Mesodermal cell (in vitro differentiated cells): Measurements from ENCODE around the gene RFFL.

ENCODE experiments used
- H3K27ac ChIP-seq: 2 replicates; pipeline ENCODE4 v1.7.0; 2013; ENCODE audit warnings: mild to moderate bottlenecking, low read depth, low read length, moderate library complexity; ENCODE audit not compliant: severe bottlenecking
- H3K36me3 ChIP-seq: 2 replicates; pipeline ENCODE4 v1.7.1; 2013; ENCODE audit warnings: mild to moderate bottlenecking, low read length, moderate library complexity; ENCODE audit not compliant: control insufficient read depth, insufficient read depth
- H3K4me1 ChIP-seq: one replicate; pipeline ENCODE4 v1.7.1; 2013; ENCODE audit warnings: mild to moderate bottlenecking, low read length; ENCODE audit not compliant: insufficient read depth, control insufficient read depth, poor library complexity, severe bottlenecking
- H3K4me3 ChIP-seq: 2 replicates; pipeline ENCODE4 v1.7.0; 2013; ENCODE audit warnings: low read length, control low read depth, mild to moderate bottlenecking; ENCODE audit not compliant: insufficient read depth, poor library complexity, severe bottlenecking; ENCODE audit errors: extremely low read depth
- H3K9me3 ChIP-seq: 2 replicates; pipeline ENCODE4 v1.7.1; 2013; ENCODE audit warnings: mild to moderate bottlenecking, low read length, moderate library complexity; ENCODE audit not compliant: control insufficient read depth
- WGBS, 2 experiments: methylation state at CpG; one replicate each; pipeline ENCODE4 v1.1.5; 2013; ENCODE audit warnings: missing lambda C conversion rate in 2 of 2; ENCODE audit not compliant: insufficient coverage in 2 of 2; 5-methylcytosine and 5-hydroxymethylcytosine counted together

Gene RFFL

DNA sequence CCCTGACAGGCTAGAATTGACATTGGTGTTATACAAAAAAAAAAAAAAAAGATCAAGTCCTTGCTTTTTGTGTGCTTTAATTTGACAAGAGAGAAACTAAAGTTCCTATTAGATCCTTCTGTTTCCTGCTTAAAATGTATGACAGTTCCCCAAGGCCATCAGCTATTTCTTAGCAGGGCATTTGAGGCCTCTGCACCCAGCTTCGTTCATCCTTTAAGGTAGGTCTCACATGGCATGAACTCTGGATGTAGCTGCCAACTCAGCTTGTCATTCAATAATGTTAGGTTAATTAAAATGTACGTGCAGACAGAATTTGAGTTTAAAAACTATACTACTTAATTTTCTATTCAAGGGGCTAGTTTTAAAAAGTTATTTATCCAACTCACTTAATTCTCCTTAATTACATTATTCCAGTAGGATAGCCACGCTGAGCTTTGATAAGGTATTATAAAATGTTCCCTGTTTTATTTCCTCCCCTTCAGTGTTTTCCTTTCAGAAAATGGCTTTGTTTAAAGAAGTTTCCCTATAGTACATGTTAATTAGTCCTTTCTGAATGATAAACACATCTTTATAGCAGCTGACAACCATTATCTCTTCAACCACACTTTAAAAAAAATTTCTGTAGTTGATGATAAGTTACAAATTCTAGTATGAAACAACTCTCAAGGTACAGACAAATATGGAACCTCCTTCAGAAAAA lies 1.2 kb upstream of the RFFL start:
- H3K36me3 ChIP-seq = no peaks in the 10 kb centered on the region
- H3K27ac ChIP-seq = peak overlapping the region; percentile 94
- no peak overlapping the region for H3K4me3 ChIP-seq
- peaks cover 24% of the 10 kb centered on the region for H3K4me1 ChIP-seq
- no peaks in the 10 kb centered on the region for H3K9me3 ChIP-seq
- WGBS, 2 experiments = 60 to 83% methylated on average over 1 of the region's 3 CpGs

DNA sequence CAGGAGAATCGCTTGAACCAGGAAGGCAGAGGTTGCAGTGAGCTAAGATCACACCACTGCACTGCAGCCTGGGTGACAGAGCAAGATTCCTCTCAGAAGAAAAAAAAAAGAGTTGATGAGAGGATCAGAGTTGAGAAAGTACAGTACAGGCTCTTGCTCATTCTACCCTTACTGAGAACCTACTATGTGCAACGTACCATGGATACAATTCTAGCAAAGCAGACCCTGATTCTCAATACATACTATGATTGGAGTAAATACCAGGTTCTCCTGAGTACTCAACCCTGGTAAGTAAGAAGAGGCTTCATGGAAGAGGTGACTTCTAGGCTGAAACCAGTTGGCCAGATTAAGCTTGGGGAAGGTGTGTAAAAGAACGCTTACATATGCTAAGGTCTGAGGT lies 1.2 kb downstream of the RFFL start:
- WGBS, 2 experiments = 90 to 92% methylated on average over 2 to 3 of the region's 3 CpGs
- H3K36me3 ChIP-seq = peaks cover 4% of the 10 kb centered on the region
- no peaks in the 10 kb centered on the region for H3K9me3 ChIP-seq
- H3K27ac ChIP-seq = no peak overlapping the region
- H3K4me3 ChIP-seq = no peak overlapping the region
- peaks cover 18% of the 10 kb centered on the region for H3K4me1 ChIP-seq

DNA sequence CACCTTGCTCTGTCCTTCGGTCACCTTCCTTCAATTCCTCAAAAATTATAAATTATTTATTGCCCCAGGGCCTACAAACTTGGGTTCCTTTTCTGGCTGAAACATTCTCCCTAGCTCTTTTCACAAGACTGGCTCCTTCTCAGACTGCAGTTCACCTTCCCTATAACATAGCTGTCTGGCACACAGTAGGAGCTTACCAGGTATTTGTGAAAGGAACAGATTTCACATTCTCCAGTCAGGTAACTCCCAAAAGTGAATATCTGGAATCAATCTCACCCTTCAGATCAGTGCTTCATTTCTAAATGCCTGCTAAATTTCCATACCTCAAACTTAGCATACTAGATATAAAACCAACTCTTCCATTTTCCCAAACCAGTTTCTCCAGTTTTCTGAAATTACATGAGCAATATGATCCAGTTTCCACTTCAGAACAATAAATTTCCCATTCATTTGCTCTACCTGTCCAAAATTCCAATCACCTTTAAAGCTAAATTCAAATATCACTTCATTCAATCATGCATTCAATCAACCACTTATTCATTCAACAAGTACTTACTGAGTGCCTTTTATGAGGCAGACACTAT lies 6.1 kb downstream of the RFFL start:
- Histone ChIP-seq H3K9me3 (no peaks in the 10 kb centered on the region), H3K4me1 (peaks cover 5% of the 10 kb centered on the region), H3K36me3 (peaks cover 4% of the 10 kb centered on the region), H3K27ac (no peak overlapping the region), H3K4me3 (no peak overlapping the region)
- WGBS, 2 experiments = 86 to 100% methylated on average over 1 of the region's 1 CpG

DNA sequence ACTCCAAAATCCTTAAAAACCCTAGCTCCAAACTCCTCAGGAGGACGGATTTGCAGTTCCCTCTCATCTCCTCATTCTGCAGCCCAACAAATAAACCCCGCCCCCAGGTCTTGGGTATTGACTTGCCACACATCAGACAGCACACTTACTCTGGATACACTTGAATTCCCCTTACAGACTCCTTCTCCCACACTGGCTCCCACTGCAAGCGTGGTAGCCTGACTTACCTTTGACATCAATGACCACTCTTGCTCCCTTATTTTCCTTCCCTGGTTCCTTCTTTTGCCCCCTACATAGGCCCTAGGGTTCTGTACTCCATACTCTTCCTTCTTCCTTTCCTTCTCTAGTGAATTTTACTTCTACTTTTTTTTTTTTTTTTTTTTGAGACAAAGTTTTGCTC lies 7.5 kb downstream of the RFFL start:
- Histone ChIP-seq H3K4me1 (peaks cover 14% of the 10 kb centered on the region), H3K4me3 (no peak overlapping the region), H3K9me3 (no peaks in the 10 kb centered on the region), H3K27ac (no peak overlapping the region), H3K36me3 (peaks cover 4% of the 10 kb centered on the region)
- 73 to 90% methylated on average over 3 of the region's 3 CpGs for WGBS, 2 experiments

DNA sequence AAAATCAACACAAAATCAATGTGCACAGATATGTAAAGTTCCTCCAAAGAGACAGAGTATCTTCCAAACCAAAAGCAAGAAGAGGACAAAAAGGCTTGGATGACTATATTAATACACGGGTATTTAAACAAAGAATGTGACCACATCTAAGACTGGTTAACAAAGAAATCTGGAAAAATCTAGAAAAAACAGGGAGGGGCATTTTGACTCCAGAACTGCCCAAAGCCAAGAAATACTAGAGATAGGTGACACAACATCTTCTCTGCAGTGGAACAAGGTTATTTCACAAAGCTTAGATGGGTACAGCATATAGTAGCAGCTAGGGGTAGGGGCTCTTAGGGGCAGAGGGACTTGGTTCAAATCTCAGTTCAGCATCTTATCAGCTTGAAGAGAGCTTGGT lies 10.3 kb downstream of the RFFL start:
- Histone ChIP-seq H3K4me3 (no peak overlapping the region), H3K9me3 (no peaks in the 10 kb centered on the region), H3K36me3 (no peaks in the 10 kb centered on the region), H3K4me1 (peaks cover 19% of the 10 kb centered on the region), H3K27ac (no peak overlapping the region)
- WGBS, 2 experiments = no CpG with 5 or more reads among the region's 1 CpG

DNA sequence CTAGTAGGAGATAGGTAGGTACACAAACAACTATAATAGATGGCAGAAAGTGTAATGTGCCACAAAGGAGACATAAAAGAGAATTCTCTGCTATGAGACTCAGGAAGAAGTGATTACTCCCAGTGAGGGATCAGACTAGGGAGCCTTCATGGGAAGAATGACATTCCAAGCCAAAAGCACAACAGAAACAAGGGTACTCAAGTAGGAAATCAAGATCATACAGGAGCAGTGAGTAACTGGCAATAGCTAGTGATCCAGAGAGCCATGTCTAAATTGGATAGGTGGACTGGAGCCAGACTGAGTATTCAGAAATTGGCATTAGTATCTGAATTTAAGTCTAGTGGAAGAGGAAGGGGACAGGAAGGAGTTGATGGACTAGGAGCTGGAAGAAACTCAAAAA lies 10.7 kb downstream of the RFFL start:
- no peak overlapping the region for H3K4me3 ChIP-seq
- H3K9me3 ChIP-seq = no peaks in the 10 kb centered on the region
- peaks cover 19% of the 10 kb centered on the region for H3K4me1 ChIP-seq
- no peaks in the 10 kb centered on the region for H3K36me3 ChIP-seq
- H3K27ac ChIP-seq = no peak overlapping the region

DNA sequence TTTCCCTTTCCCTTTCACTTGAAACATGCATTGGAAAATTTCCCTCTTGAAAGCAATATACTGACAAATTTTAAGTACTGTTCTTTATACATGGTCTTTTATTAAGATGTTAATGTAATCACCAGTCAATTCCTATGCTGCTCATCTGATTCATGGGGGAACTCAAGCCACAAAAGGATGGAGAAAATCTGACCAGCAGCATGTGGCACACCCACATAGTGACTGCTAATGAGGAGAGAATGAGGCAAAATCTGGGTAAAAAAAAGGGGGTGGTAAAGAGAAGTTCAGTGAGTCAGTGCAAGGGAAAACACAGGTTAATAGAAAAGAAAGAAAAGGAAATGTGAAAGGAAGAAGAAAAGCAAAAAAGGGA lies 11.3 kb downstream of the RFFL start:
- Histone ChIP-seq H3K4me1 (peaks cover 23% of the 10 kb centered on the region), H3K4me3 (no peak overlapping the region), H3K27ac (no peak overlapping the region), H3K36me3 (no peaks in the 10 kb centered on the region), H3K9me3 (no peaks in the 10 kb centered on the region)

DNA sequence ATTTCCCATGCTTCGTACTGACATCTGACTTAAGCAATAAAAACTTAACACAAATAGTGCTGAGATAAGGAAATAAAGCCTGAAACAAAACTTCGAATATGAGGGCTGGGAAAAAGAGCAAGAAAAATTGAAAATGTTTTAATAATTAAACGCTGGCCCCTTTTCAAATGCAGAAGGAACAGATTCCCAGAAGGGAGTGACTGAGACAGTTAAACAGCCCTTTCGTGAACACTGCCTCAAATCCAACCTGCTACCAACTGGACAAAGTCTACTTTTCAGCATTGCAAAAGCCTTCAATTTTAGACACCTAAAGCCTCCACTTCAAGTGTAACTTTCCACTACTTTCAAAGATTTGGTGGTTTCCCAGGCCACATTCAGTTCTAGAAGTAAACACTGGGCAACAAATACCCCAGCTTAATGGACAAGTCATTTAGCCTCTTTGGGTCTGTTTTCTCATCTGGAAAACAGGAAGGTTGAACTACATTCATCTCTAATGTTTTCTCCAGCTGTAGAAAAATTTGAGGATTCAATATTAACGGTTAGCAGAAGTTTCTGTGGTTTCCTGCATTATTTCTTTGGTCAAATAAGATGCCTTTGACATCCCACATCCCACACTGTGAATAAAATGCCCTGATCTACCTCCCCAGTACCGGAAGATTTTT lies 11.8 kb downstream of the RFFL start:
- WGBS, 2 experiments = 86 to 91% methylated on average over 2 to 5 of the region's 6 CpGs
- Histone ChIP-seq H3K36me3 (no peaks in the 10 kb centered on the region), H3K9me3 (no peaks in the 10 kb centered on the region), H3K27ac (no peak overlapping the region), H3K4me3 (no peak overlapping the region), H3K4me1 (peaks cover 28% of the 10 kb centered on the region)

DNA sequence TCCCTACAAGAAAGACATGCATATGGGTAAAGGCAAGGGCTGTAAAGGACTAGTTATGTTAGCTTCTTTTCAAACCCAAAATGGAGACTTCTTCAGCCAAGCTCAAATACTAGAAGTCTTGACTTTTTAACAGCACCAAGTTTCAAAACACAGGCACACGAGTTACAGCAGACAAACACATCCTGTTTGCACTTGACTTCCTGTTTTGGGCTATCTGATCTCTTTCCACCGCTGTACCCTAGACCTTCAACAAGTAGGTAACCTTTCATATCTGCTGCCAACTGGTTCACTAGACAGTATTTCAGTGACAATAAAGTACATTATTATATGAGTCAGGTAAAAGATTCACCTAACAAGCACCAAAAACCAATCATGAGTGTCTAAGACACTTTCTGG lies 12.3 kb downstream of the RFFL start:
- H3K36me3 ChIP-seq = no peaks in the 10 kb centered on the region
- 45 to 75% methylated on average over 1 of the region's 2 CpGs for WGBS, 2 experiments
- no peak overlapping the region for H3K4me3 ChIP-seq
- no peak overlapping the region for H3K27ac ChIP-seq
- no peaks in the 10 kb centered on the region for H3K9me3 ChIP-seq
- H3K4me1 ChIP-seq = peaks cover 32% of the 10 kb centered on the region

DNA sequence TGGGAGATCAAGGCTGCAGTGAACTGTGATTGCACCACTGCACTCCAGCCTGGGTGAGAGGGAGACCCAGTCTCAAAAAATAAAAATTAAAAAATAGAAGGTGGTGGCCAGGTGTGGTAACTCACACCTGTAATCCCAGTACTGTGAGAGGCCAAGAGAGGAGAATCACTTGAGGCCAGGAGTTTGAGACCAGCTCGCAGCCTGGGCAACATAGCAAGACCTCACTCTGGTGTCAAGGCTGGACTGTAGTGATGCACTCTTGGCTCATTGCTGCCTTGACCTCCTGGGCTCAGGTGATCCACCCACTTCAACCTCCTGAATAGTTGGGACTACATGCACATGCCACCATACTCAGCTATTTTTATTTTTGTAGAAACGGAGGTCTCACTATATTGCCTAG lies 13.3 kb downstream of the RFFL start:
- H3K36me3 ChIP-seq = no peaks in the 10 kb centered on the region
- H3K4me3 ChIP-seq = no peak overlapping the region
- 100% methylated on average over 1 to 2 of the region's 2 CpGs for WGBS, 2 experiments
- H3K27ac ChIP-seq = no peak overlapping the region
- peaks cover 36% of the 10 kb centered on the region for H3K4me1 ChIP-seq
- no peaks in the 10 kb centered on the region for H3K9me3 ChIP-seq

DNA sequence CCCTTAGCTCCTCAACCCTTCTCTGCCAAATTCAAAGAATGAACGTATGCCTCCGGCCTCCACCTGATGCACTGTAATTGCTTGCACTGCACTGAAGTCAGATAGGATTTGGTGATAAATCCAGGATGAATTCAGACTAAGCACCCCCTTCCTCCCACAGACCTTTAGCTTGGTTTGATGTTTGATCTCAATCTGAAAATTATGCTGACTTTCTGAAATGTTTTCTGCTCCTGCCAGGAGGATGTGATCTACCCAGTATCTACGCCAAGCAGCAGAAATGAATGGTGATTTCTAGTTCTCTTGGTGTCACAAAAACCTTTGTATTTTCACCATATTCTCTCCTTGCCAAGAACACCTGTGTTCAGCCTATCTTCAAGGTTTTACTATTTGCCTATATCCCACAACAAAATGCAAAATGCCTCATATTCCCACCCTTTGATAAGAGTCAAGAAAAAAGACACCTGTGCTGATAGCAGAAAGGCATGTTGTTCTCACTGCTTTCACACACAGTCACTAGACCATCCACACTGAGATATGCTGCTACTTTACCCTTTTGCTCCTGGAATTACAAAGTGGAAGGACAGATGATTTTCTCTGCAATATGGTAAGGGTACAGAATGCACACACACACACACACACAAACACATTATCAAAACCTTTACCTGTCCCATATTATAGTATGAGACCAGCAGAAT lies 14.7 kb downstream of the RFFL start:
- Histone ChIP-seq H3K9me3 (no peaks in the 10 kb centered on the region), H3K4me3 (no peak overlapping the region), H3K27ac (no peak overlapping the region), H3K36me3 (no peaks in the 10 kb centered on the region), H3K4me1 (peaks cover 36% of the 10 kb centered on the region)
- 80 to 100% methylated on average over 1 of the region's 3 CpGs for WGBS, 2 experiments
